GM18508 (cell line): ENCODE measurements around the gene HNRNPH2.

Experiments
- ATAC-seq: cut with Tn5 transposase; IDR thresholded peaks from one replicate; pipeline ENCODE4 v1.9.1; 2021; ENCODE audit warnings: moderate number of reproducible peaks; ENCODE audit not compliant: insufficient read depth, unreplicated experiment

The HNRNPH2 gene

GRCh38 chrX:101393530-101394305 is 14.3 kb upstream of the HNRNPH2 start:
- no peak for ATAC-seq

- no peak for ATAC-seq
These were observed 13.7 kb upstream of the HNRNPH2 start for GRCh38 chrX:101394372-101394771.

DNA sequence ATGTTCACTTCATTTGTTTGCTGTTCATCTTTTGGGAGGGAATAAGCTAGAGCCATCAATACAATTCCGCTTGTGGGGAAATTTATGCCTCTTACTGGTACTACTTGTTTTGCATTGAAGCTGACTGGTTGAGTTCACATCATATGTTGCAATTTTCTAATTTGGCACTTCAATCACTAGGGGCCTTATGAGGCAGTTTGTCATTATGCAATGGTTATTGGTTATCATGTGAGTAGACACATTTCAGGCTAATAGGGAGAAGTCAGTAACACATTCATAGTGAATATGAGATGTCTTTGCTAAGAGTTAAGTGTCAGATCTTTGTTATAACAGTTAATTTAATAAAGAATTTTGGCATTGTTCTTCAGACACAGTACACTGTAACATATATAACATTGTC is 12.2 kb upstream of the HNRNPH2 start:
- no peak for ATAC-seq

DNA sequence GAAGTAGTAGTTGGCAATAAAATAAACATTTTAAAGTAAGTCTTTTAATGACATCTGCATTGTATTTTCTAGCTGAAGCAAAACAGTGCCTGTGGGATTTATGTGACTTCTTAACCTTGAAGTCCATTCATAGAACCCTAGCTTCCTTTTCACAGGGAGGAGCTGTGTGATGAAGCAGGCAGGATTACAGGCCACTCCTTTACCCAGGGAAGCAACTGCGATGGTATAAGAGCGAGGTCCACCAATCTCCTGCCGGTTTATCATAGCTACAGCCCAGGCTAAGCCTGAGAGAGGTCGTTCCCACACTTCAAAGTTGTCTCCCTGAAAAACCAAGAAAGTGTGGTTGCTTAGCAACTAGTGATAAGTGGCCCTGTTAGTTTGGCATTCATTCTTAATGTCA is 10.2 kb upstream of the HNRNPH2 start:
- no peak for ATAC-seq

- ATAC-seq, result no peak
These were observed 9.3 kb upstream of the HNRNPH2 start for GRCh38 chrX:101398694-101399093.

GRCh38 chrX:101399825-101400224 is 8.2 kb upstream of the HNRNPH2 start:
- ATAC-seq, result no peak

DNA sequence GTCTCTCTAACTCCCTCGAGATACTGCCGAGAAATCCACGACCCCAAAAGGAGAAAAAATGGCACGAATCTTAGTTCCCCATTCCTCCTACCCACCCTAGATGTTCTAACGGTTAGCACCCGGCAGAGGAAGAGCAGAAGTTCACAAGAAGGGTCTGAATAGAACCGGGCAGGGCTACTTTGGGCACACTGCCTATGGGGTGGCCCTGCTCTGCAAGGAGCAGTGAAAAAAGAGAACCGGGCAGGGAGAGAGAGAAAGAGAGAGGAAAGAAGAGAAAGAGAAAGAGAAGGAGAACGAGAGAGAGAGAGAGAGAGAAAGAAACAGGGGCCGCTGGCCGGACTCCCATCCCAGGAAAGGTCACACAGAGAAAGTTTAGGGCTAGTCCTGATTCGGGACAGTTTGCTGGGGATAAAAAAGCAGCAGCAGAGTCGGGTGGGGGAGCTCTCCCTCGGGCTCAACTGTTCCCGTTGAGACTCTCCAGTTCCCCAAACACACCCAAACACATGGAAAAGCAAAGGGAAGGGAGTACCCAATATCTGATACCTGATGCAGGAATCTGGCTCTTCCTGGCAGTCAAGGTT is 765 bp upstream of the HNRNPH2 start:
- no peak for ATAC-seq

GRCh38 chrX:101408532-101408841 is 465 bp downstream of the HNRNPH2 start:
- no peak for ATAC-seq

DNA sequence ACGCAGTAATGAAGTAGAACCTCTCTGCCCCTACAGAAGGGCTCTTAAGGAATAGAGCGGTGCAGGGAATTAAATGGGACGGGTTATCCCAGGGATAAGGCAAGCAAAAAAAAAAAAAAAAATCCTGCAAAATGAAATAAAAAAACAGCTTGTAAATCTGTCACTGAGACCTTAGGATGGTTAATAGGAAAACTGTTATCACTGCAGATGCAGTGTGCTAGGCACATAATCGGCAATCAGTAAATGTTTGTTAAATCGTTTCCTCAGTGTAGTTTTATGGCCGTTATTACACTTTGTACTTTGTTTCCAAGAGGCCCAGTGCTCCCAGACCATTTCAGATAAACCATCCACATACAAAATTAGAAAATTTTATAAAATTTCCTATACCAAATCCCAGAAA is 1.0 kb downstream of the HNRNPH2 start:
- ATAC-seq, result no peak

- no peak for ATAC-seq
These were observed 2.4 kb downstream of the HNRNPH2 start for GRCh38 chrX:101410461-101410860.

DNA sequence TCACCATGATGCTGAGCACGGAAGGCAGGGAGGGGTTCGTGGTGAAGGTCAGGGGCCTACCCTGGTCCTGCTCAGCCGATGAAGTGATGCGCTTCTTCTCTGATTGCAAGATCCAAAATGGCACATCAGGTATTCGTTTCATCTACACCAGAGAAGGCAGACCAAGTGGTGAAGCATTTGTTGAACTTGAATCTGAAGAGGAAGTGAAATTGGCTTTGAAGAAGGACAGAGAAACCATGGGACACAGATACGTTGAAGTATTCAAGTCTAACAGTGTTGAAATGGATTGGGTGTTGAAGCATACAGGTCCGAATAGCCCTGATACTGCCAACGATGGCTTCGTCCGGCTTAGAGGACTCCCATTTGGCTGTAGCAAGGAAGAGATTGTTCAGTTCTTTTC is 4.0 kb downstream of the HNRNPH2 start:
- ATAC-seq, result no peak

- peak; percentile 43 for ATAC-seq
These were observed 7.4 kb downstream of the HNRNPH2 start for GRCh38 chrX:101415180-101416145.

DNA sequence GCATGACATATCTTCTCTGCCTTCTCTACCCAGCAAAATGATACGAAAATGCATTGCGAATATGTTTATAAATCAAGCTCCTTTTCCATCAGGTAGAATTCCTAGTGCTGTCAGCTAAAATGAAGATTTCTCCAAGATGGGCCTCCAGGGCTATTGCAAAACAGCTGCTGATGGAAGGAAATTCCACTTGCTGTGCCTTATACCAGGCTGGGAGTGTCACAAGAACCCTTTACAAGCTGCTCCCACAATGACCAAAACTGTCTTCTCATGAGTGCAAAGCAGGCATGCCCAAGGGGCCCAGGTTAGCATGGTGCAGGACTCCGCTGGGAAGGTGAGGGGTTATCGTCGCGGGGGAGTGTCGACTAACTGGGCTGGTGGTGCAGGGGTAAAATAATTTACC is 8.7 kb downstream of the HNRNPH2 start:
- no peak for ATAC-seq

DNA sequence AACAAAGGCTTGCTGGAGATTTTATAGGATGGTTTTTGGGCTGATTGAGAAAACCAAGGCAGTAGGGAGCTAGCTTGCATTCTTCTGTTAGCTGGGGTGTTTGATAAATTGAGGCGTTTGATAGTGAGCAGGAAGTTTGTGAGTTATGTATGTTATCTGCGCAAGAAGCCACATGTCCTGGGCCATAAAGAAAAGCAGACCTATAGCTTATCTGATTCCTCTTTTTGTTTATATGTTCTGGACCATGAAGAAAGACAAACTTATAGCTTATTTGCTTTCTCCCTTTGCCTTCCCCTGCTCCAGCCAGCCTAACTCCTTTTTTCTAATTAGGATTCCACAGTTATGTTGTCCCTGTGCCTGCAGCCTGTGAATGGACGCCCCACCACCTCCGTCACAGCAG is 9.2 kb downstream of the HNRNPH2 start:
- no peak for ATAC-seq

- ATAC-seq, result no peak
These were observed 10.2 kb downstream of the HNRNPH2 start for GRCh38 chrX:101417981-101418841.

DNA sequence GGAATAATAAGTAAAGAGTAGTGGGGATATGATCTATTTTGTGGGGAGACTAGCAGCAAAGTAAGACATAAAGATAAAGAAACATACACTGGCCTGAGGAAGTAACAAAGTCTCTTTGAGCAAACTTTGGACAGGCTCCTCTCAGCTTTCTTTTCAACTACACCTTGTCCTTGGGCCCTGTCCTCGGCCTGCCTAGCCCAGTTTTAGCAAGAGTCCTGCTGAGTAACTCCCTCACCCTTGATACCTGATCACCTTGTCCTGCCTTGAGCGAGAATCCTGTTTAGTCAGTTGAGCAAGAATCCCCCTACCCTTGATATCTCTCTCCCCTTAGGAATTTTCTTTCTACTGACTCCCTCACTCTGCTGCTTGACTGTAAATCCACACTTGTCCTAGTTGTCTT is 11.5 kb downstream of the HNRNPH2 start:
- no peak for ATAC-seq

DNA sequence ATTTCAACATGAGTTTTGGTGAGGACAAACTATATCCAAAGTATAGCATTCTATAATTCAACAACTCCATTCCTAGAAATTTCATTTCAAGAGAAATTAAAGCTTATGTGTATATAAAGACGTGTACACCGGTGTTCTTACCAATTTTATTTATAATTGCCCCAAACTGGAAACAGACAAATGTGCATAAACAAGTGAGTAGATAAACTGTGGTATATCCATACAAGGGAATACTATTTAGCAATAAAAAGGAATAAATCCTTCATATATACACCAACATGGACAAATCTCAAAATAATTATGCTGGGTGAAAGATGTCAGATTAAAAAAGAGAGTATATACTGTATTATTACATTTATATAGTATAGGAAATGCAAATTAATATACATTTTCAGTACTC is 19.9 kb downstream of the HNRNPH2 start:
- ATAC-seq, result no peak

- no peak for ATAC-seq
These were observed 21.9 kb downstream of the HNRNPH2 start for GRCh38 chrX:101429934-101430333.

- peak; percentile 96 for ATAC-seq
These were observed 22.5 kb downstream of the HNRNPH2 start for GRCh38 chrX:101430457-101431078.

- ATAC-seq, result no peak
These were observed 34.1 kb downstream of the HNRNPH2 start for GRCh38 chrX:101442085-101442484.
